ENCODE results near the gene SMAP2.
A peak's percentile ranks its signal among the peaks of the same experiment; 100 is the strongest.

DNA sequence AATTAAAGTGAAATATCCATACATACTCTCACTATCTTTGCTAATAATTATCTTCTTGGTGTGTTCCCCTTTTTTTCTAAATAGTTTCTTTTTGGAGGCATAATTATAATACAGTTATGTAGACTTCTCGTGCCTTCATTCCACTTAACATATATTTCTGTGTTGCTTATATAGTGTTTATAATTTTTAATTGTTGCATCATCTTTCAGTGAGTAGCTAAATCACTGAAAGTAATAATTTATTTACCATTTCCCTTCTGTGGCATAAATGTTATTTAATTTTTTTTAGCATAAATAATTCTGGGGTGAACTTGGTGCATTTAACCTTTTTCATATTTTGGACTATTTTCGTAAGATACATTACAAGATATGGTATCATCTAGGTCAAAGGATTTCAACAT, 38.3 kb downstream of the SMAP2 start:
- TF ChIP-seq, protein P1, sequence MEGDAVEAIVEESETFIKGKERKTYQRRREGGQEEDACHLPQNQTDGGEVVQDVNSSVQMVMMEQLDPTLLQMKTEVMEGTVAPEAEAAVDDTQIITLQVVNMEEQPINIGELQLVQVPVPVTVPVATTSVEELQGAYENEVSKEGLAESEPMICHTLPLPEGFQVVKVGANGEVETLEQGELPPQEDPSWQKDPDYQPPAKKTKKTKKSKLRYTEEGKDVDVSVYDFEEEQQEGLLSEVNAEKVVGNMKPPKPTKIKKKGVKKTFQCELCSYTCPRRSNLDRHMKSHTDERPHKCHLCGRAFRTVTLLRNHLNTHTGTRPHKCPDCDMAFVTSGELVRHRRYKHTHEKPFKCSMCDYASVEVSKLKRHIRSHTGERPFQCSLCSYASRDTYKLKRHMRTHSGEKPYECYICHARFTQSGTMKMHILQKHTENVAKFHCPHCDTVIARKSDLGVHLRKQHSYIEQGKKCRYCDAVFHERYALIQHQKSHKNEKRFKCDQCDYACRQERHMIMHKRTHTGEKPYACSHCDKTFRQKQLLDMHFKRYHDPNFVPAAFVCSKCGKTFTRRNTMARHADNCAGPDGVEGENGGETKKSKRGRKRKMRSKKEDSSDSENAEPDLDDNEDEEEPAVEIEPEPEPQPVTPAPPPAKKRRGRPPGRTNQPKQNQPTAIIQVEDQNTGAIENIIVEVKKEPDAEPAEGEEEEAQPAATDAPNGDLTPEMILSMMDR (conservative IDR thresholded peaks at IDR 0.05; ENCODE audit: low read depth, low read length) = no peak
- no peak for TF ChIP-seq MXI1 (IDR thresholded peaks at IDR 0.05; ENCODE audit: borderline replicate concordance, low read depth, low read length)
- TF ChIP-seq FOS (IDR thresholded peaks at IDR 0.05; ENCODE audit: low read depth, low read length) = no peak
- TF ChIP-seq, protein P2, sequence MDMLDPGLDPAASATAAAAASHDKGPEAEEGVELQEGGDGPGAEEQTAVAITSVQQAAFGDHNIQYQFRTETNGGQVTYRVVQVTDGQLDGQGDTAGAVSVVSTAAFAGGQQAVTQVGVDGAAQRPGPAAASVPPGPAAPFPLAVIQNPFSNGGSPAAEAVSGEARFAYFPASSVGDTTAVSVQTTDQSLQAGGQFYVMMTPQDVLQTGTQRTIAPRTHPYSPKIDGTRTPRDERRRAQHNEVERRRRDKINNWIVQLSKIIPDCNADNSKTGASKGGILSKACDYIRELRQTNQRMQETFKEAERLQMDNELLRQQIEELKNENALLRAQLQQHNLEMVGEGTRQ (IDR thresholded peaks at IDR 0.05; ENCODE audit: low read depth, low read length) = no peak
- TF ChIP-seq CEBPB (IDR thresholded peaks at IDR 0.05; ENCODE audit: low read depth, low read length) = peak; percentile 38; the same call in 1 of the 2 replicates
- no peak for TF ChIP-seq POLR2A (IDR thresholded peaks at IDR 0.05; ENCODE audit: low read depth, low read length)
- no peak for TF ChIP-seq BHLHE40 (IDR thresholded peaks at IDR 0.05; ENCODE audit: low read depth, low read length)
- no peak for TF ChIP-seq RAD21 (IDR thresholded peaks at IDR 0.05; ENCODE audit: low read length)
- TF ChIP-seq, protein P3, sequence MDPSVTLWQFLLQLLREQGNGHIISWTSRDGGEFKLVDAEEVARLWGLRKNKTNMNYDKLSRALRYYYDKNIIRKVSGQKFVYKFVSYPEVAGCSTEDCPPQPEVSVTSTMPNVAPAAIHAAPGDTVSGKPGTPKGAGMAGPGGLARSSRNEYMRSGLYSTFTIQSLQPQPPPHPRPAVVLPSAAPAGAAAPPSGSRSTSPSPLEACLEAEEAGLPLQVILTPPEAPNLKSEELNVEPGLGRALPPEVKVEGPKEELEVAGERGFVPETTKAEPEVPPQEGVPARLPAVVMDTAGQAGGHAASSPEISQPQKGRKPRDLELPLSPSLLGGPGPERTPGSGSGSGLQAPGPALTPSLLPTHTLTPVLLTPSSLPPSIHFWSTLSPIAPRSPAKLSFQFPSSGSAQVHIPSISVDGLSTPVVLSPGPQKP (IDR thresholded peaks at IDR 0.05; ENCODE audit: borderline replicate concordance, low read depth, low read length) = no peak

All from IMR-90 (cell line).